ENCODE data around the gene ELK1. TPM values are rescaled to one million over a fixed set of nuclear protein-coding genes. Genes with fewer than 3 reads are reported as not detected.

The ELK1 gene
- total and polyA plus RNA-seq, 2 of the 4 experiments (the other 2 are of a cell fraction): 10.0 to 24.3 TPM

DNA sequence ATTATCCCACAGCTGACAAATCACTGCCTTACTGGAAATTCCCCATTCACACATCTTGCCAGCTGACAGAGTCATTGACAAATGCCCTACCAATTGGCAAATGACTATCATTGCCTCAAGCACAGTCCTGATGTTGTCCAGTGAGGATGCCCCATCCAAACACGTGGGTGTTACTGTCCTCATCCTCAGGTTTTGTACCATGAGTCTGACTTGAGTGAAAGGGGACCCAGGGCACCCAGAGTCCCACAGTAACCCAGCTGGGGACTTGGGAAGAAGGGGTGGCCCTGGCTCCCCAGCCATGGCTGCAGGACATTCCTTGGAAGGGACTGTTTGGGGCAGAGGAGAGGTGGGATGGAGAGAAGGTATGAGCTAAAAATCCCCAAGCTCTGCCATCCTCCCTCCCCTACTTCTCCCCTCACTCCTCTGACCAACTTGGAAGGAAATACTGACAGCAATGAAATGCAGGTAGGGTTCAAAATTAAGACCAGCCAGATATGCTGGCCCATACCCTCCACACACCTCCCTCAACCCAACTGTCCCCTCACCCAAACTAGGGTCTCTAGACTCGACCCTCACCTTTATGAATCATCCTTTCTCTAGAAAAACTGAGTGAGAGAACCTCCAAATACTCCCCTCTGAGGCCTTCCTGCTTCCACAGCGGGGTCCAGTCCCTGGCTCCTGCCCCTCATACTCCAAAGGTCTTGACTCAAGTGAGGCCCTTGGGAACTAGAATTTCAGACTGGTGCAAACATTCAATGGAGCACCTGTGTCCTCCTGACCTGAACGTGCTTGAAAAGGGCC is 63.1 kb downstream of the ELK1 start:
- Histone ChIP-seq H4K20me1 (ENCODE audit: insufficient read depth, low read length) (peaks cover 30% of the 10 kb centered on the region), H3K4me3 (ENCODE audit: insufficient read depth, low read depth, low read length) (no peak overlapping the region), H3K14ac (replicated peaks; ENCODE audit: low read depth, low read length) (no peak overlapping the region), H4K91ac (ENCODE audit: insufficient read depth, low read depth, low read length) (no peak overlapping the region), H2BK20ac (ENCODE audit: low read depth, low read length) (no peak overlapping the region), H3K79me1 (ENCODE audit: low read depth in 1 of 2, low read length in 2 of 2) (peaks cover 0 to 30% of the 10 kb centered on the region in 2 experiments; a peak in 2 of 4 replicates), H3K4ac (ENCODE audit: low read depth, low read length) (no peak overlapping the region), H2BK5ac (ENCODE audit: low read depth, low read length, poor library complexity, severe bottlenecking) (no peak overlapping the region), H4K8ac (ENCODE audit: low read depth in 2 of 2, low read length in 2 of 2) (no peak overlapping the region), H2BK15ac (ENCODE audit: low read depth, low read length) (no peak overlapping the region), H3K18ac (ENCODE audit: low read depth, low read length) (no peak overlapping the region), H3K4me2 (ENCODE audit: low read depth, low read length) (no peak overlapping the region), H3K9ac (ENCODE audit: low read depth, low read length) (no peak overlapping the region), H2AK5ac (ENCODE audit: low read depth, low read length) (no peak overlapping the region), H3K9me3 (ENCODE audit: control insufficient read depth, insufficient read depth, low read length) (no peaks in the 10 kb centered on the region), H3K56ac (ENCODE audit: extremely low read depth, insufficient read depth, low read length) (no peak overlapping the region), H3K36me3 (ENCODE audit: control insufficient read depth, insufficient read depth, low read length) (peaks cover 23% of the 10 kb centered on the region), H2AFZ (replicated peaks; ENCODE audit: low read length, poor library complexity) (no peak overlapping the region), H3K23ac (ENCODE audit: low read depth, low read length) (no peak overlapping the region), H2BK120ac (ENCODE audit: low read depth, low read length) (no peak overlapping the region), H3K27ac (ENCODE audit: insufficient read depth, low read length) (no peak overlapping the region), H3K27me3 (ENCODE audit: control insufficient read depth, insufficient read depth, low read length) (no peaks in the 10 kb centered on the region), H2AK9ac (replicated peaks; ENCODE audit: low read depth, low read length, poor library complexity) (peak overlapping the region; percentile 35), H3K4me1 (ENCODE audit: control insufficient read depth, insufficient read depth, low read length) (peaks cover 5% of the 10 kb centered on the region; the same call in 1 of the 2 replicates), H4K5ac (ENCODE audit: low read depth, low read length) (no peak overlapping the region), H3K9me1 (ENCODE audit: insufficient read depth, low read length) (no peaks in the 10 kb centered on the region)
- intact Hi-C loops (cut with micrococcal nuclease): loop anchor here (5.0 kb wide), 1 partner anchor 55 kb away; no protein-coding TSS in a partner anchor
- 0 out of 2 replicates have a peak, but pooled peaks have one; percentile 22 for TF ChIP-seq MAZ (IDR thresholded peaks at IDR 0.05; ENCODE audit: borderline replicate concordance, low read depth, low read length)
- TF ChIP-seq SMC3 (IDR thresholded peaks at IDR 0.05; ENCODE audit: low read depth, low read length): no peak
- peak; percentile 89 for TF ChIP-seq POLR2A (IDR thresholded peaks at IDR 0.05; ENCODE audit: low read depth, low read length)
- DNase-seq (peak; percentile 27), ATAC-seq (ENCODE audit: low read depth) (no peak)
- dilution Hi-C loops (cut with HindIII; ENCODE audit: low sequenced_read_pairs, unreplicated experiment): no loop called here
- CTCF ChIA-PET: no interaction called here
- BruUV-seq (replicated peaks): no TSS peak
- POLR2A ChIA-PET (ENCODE audit: unreplicated experiment): no interaction called here
- in situ Hi-C loops (cut with MboI; ENCODE audit: low sequenced_read_pairs): no loop called here
- WGBS, 2 experiments (ENCODE audit: extremely low coverage in 2 of 2, insufficient read length in 1 of 2): 47% methylated on average over 3 of the region's 4 CpGs; no CpG with 5 or more reads in 1 of the 2 experiments

Data from IMR-90 (cell line).